HG03520 (cell line): ENCODE measurements around the gene WT1.
"Not testable (repeated sequence)": the region's sequence is repeated elsewhere in the genome, so short reads cannot be mapped to it uniquely, and the experiment has no call there.

ENCODE experiments used
- ATAC-seq: cut with Tn5 transposase; IDR thresholded peaks from one replicate; pipeline ENCODE4 v1.9.1; 2021; ENCODE audit warnings: mild to moderate bottlenecking, moderate library complexity; ENCODE audit not compliant: unreplicated experiment

WT1 gene

DNA sequence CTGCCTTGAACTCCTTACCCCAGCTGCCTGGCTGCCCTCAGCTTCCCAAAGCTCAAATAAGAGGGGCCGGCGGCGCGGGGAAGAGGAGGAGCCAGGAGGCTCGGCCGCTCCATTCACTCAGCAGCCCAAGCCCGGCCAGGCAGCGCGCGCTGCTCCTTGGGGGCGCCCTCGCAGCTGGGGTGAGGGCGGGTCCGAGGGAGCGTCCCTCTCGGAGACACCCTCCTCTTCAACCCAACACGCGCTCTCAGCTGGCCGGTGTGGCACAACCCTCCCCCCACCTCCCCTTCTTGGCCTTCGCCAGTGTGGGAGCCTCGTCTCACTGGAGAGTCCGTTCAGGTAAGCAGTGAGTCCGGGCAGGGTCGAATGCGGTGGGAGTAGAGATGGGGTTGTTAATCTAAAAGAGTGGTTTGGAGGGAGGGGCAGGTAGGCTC is at the start of gene WT1:
Gene WT1 (minus strand): TSS at position 29 of the 431 bp plus-strand sequence.
- ATAC-seq = no peak

DNA sequence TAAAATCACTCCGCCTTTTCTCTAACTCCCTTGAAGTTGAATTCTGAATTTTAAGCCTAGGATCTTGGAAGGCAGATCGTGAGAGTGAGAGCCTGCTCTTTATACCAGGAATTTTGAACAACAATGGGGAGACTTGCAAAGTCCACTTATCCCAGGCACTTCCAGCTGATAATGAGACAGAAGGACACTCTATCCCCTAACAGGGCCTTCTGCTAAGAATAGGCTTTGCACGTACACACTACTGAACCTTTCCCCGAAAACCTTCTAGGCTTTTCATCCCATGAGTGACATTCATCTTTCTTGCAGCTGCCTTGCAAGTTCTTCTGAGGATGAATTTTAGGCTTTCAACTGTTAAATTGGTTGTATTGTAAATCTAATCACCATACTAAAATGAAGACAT is 44.0 kb upstream of the WT1 start:
- no peak for ATAC-seq

DNA sequence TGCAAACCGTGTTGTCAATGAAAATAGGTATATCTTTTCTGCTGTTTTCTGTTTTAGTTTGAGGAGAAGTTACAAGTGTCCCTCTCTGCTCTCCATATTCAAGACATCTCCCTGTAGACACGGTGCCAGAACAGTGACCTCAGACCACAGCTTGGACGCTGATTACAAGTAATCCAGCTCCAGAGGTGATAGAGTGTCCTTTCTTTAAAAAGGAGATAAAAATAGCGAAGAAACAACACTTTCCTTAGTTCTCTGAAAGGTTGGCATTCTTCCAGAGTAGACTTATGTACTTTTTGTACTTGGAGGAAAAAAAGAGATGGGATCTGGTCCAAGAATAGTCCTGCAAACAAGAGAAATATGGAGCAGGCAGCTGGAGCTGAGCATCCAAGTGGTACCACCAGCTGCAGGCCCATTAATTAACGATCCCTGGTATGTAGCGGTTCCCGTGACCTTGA is 43.0 kb upstream of the WT1 start:
- no peak for ATAC-seq

DNA sequence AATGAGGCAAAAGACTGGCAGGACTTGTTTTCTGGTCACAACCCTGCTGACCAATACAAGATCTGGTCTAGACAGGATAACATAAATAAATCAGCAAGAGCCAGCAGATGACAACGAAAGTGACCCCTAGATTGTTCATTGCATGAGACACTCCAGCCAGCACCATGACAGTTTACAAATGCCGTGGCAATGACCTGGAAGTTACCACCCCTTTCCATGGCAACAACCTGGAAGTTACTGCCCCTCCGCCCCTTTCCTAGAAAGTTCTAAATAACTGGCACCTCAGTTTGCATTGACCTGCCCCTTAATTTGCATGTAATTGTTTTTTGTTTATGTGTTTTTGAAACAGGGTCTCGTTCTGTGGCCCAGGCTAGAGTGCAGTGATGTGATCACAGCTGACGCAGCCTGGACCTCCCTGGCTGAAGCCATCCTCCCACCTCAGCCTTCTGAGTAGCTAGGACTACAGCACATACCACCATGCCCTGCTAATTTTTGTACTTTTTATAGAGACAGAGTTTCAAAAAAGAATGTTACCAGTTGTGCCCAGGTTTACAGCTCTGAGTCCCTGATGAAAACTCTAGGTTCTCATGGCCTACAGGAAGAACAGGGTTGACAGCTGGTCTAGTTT is 38.1 kb upstream of the WT1 start:
- no peak for ATAC-seq

DNA sequence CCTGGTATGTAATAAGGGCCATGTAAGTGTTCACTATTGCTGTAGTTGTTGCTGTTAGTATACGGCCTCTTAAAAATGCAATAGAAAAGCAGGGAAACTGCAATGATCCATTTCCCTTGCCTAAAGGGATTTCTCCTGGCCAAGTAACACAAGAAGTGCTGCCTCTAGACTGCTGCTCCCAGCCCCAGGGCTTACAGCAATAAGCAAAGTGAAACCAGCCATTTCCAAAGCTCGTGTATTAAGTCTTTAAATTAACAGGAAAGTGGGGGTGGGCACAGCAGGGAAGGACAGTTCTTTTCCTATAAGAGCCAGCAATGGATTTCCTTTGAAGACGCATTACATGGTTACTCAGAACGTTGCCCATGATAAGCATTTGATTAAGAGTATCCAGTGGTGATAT is 36.9 kb upstream of the WT1 start:
- ATAC-seq = no peak

DNA sequence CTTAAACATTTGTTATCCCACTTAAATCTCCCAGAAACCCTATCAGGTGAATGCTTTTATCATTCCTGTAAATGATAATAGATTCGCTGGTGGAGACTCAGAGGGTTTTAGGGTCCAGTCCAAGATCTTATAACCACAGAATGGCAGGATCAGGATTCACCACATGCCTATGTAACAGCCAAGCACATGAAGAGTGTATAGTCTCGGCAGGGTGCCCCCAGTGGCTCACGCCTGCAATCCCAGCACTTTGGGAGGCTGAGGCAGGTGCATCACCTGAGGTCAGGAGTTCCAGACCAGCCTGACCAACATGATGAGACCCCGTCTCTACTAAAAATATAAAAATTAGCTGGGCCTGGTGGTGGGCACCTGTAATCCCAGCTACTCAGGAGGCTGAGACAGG is 36.2 kb upstream of the WT1 start:
- not testable (repeated sequence) for ATAC-seq

DNA sequence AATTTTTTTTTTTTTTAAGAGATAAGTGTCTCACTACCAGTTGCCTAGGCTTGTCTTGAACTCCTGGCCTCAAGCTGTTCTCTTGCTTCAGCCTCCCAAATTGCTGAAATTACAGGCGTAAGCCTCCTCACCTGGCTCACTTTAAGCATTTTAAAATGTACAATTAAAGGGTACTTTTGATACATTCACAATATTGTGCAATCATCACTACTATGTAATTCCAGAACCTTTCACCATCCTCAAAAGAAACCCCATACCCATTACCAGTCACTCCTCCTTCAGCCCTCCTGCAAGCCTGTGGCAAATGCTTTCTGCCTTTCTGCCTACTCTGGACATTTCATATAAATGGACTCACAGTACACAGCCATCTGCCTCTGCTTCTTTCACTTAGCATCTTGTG is 34.5 kb upstream of the WT1 start:
- ATAC-seq = no peak

DNA sequence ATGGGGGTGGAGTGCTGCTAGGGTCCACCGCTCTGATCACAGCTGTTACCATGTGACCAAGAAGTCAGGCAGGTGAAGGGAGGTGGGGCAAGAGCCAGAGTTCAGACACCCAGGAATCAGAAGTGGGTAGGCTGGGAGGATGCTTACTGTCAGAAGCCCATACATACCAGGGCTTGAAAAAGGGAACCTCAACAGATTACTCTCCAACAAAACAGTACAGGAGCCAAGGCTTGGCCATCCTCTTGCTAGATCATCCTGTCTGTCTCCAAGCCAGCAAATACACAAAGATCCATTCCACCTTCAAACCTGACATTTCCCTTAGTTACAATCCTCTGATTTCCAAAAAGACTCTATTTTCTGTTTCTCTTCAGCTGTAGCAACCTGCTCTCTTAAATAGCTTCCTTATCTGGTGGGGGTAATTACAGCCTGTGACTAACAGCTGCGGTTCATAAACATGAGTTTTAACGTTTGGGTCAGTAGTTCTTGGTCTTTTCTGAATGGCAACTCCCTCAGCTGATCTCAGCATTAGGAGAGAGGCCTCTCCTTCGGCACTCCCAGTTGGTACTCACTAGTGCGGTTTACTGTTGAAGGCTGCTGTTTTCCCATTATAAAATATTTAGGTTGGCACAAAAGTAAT is 31.1 kb upstream of the WT1 start:
- ATAC-seq = no peak

DNA sequence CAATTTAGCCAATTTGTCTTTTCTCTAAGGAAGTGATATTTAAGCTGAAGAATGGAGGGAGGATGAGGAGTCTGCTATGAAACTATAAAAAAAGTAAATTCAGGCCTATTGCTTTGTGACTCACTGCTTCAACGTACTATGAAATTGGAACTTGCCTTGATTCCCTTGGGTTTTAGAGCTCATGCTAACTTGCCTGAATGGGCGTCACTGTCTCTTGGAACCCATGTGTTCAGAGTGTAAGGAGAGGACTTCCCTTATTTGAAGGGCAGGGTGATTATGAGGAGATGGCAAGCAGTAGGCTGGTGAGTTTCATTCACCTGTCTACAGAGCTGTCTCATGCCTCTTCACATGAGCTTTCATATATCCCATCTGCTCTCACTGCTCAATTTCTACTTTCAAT is 28.7 kb upstream of the WT1 start:
- no peak for ATAC-seq

DNA sequence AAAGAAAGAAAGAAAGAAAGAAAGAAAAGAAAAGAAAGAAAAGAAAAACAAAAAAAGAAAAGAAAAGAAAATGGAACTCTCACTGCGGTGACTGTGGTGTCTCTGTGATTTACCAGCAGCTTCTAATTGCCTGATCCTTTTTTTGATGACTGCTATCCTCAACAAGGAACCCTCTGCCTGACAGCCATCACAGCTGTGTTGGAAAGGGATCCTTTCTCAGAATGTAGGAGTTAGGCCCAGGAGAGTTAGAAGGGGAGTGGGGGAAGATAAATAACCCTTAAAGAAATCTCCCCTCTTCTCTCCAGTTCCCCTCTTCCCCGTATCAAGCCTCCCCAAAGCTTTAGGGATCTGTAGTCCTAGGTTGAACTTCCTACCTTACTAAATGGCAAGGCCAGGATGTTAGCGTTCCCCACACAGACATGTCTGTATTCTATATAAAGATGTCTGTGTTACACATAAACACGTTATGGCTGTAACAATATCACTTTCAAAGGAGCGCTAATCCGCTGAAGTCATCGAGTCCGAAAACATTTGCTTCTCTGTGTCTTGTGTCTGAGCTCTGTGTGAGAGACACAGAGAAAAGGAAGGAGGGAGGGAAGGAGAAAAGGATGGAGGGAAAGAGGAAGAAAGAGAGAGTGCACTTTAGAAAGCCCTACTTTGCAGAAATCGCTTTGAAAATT is 26.8 kb upstream of the WT1 start:
- ATAC-seq = no peak

DNA sequence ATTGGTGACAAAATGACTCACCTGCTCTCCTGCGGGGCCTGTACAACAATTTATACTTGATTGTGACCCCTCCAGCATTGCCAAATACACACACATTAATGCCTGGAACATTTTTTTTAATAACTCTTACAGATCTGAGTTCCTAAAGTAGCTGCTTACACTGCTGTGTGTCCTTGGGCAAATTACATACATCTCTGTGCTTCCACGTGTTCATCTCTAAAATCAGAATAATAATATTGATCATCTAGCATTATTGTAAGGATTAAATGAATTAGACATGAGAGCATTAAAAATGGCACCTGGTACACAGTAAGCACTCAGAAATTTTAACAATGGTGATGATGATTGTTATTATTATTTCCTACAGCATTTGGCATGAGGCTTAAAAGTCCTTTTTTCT is 21.5 kb upstream of the WT1 start:
- no peak for ATAC-seq

DNA sequence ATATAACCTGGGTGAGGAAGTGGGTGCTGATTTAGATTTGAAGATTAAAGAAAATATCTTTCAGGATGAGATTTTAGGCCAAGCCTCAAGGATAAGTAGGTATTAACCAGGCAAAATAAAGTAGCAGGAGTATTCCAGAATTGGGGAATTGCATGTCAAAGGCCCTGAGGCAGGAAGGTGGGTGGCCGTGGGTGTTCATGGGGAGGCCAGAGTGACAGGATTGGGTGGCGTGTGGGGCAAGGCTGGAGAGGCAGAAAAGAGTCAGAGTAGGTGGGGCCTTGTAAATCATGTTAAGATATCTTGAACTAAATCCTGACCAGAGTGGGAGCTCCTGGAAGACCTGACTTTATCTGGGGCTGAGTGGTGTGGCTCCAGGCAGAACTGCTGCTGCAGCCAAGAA is 19.7 kb upstream of the WT1 start:
- no peak for ATAC-seq

DNA sequence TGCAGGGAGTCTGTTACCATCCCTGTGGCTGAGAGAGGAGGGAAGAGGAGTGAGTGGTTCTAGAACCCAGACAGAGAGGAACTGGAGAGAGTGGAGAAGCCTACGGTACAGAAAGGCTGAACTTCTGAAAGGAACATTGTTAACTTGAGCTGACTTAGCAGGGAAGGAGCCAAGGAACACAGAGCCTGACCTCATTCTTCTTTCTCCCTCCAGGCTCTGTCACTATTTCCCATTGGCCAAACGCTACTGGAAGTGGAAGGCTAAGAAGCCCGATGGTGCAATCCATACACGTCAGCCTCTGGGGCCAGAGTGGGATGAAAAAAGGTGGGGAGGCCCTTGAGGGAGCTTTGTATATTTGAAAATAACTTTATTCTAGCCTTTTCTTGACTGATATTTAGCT is 16.5 kb upstream of the WT1 start:
- no peak for ATAC-seq

DNA sequence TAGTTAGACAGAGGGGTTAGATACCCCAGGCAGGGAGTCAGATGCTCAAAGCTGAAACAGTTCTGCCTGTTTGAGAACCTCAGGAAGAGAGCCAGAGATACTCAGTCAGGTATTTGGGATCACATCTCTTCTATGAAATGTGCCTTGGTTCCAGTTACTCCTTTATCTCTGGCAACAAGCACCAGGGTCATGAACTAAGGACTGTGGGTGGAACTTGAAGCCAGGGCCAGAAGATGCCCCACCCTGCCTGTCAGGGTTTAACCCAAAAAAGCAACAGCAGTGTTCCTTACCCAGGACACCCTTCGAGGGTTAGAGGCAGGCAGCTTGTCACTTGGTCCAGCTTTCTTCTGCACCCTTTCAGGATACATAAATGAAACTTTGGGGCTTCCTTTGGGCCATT is 15.0 kb upstream of the WT1 start:
- ATAC-seq = no peak

DNA sequence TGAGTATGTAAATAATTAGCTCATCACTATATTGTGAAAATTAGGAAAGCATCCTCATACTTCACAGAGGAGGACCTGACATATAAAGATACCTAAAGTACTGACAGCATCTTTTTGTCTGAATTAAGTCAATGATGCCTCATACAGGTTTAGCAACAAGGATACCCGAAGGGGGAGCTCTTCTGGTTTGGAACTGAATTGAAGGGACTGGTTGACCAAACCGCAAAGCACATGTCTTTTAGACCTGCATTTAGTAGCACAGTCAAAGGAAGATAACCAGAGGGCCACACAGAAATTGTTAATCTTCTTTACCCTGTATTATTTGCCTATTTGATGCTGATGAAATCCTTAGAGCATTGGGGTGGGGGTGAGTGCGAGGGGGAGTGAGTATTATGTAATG is 12.9 kb upstream of the WT1 start:
- no peak for ATAC-seq

DNA sequence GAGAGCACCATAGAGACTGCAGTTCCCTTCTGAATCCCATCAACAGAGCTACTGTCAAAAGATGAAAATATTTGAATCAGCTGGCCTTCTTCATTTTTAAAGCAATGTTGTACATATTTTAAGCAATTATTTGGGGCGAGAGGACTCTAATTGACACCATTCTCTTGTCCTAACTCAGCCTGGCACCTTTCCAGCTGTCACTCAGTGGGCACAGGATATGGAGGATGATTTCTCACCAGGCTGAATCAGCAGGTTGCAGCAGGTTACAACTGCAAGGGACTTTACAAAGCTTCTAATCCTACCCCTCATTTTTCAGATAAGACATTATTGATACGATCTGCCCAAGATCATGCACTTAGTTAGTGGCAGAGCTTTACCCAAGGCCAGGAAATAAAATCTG is 11.9 kb upstream of the WT1 start:
- no peak for ATAC-seq

DNA sequence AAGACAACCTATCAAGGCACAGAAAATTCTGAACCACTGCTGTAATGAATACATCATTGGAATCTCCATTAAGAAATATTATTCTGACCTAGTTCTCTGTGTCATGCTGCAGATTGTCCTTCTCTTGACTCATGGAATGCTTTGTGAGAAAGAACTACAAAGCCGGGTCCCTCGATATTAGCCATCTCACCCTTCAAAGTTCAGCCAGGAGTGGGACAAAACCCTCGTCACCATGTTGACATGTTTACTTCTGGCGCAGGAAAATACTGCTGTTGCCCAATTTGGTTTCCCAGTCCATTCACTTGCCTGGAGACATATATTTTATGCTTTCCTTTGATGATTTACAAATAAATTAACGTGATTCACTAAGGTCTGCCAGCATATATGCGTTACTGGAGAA is 10.9 kb upstream of the WT1 start:
- ATAC-seq = no peak

DNA sequence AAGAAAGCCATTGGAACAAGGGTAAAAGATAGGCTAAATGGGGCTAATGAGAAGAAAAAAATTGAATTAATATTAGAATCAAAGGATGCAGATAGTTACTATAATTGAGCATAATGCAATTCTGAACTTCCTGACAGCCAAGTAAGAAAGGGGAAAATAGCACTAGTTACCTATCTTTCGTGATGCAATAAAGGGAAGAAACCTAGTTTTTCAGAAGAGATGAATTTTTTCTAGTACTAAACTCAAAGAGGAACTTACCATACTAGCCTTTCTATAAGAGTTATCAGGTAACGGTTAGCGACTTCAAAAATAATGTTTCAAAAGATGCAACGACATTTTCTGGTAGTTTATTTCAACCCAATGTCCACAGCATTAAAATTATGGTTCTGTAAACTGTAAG is 8.8 kb upstream of the WT1 start:
- no peak for ATAC-seq

DNA sequence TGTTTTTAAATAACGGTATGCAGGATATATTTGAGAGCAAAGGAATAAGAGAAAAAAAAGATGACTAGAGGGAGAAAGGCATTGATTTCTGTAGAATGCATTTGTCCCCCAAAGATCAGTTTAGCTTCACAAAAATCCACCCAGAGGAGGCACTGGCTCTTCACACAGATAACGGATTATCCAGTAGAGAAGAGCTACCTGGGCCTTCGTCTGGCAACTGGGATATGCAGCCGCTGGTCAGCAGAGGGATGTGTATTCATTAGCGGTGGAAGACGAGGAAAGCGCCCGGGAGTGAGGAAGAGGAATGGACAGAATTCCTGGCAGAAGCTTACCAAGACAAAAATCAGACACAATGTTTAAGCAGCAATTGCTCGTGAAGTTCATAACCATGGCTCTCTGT is 5.6 kb upstream of the WT1 start:
- no peak for ATAC-seq

DNA sequence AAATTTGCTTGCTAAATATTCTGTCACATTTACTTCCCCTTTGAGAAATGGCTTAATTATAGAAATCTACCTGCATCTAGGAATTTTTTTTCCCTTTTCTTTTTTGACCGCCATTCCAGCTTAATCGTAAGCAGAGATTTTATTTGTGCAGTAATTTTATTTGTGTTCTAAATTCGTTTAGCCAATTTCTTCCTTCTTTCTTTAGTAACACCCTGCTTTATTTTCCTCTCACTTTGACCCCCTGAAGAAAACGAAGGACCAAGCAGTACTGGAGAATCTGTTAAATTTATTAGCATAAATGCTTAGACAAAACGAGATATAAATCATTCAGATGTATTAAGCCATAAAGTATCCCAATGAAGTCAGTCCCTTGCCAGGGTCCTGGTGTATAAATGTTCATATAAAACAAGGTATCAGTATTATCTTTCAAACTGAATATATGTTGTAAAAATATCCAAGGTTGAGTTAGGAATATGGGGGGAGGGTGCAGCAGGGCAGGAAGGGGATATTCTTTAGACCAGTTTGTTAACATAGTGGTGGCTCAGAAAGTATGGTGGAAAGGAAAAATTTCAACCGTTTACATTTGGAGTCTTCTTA is 5.1 kb upstream of the WT1 start:
- no peak for ATAC-seq

DNA sequence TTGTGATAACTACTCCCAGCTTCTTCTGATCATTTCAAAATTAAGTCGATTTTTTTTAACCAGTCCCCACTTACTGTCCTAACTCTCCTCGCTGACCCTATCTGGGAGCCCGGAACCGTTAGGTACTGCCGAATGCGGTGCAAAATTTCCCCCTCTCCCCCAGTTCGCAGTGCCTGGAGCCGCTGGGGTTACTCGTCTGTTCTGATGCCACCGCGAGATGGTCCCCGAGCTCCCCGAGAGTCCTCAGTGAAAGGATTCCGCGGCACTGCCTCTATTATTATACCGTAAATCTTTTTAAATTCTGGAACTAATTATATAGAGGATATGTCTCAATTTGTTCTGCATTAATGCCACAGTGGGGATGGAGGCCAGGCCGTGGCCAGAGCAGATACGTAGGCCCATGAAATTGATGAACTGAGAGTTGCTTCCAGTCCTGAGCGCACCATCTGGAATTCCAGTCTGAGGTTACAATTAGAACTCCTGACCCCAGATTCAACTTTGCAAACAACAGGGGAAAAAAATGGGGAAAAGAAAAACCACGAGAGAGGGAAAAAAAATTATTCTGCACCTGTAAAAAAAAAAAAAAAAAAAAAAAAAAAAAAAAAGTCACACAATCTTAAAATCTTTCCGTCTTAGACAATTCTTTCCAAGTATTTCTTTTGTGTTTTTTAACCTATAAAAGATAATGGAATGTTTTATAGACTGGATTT is 4.3 kb upstream of the WT1 start:
- no peak for ATAC-seq
